SK-N-SH (cell line): ENCODE measurements around the gene KCNN3. TPM values are rescaled to one million over a fixed set of nuclear protein-coding genes. Genes with fewer than 3 reads are reported as not detected.

Source experiments
- CTCF ChIA-PET: fragments of 300-600, 350-600 bp; formaldehyde crosslinking; extraction: SDS; loops from one replicate; lab custom pipeline; 2021; lab: Yijun Ruan, JAX
- POLR2A ChIA-PET: fragments of 350-600 bp; sonication (Branson Sonifier 250); formaldehyde crosslinking; extraction: SDS; loops from one replicate; lab custom pipeline; 2020; ENCODE audit warnings: antibody characterized with exemption, inconsistent platforms; lab: Yijun Ruan, JAX
- DNase-seq: peaks from one replicate; pipeline ENCODE4 v3.0.0; 2012
- H2AFZ ChIP-seq: fragments of 200-600 bp; sonication (generic); 2 replicates; pipeline ENCODE4 v1.8.1; 2016; ENCODE audit warnings: antibody characterized with exemption, mild to moderate bottlenecking, low read depth
- H3F3A ChIP-seq: fragments of 200-600 bp; sonication (generic); replicated peaks from 2 replicates; pipeline ENCODE3; 2016; ENCODE audit warnings: antibody characterized with exemption, mild to moderate bottlenecking; ENCODE audit not compliant: insufficient read depth
- H3K27ac ChIP-seq, 2 experiments: fragments of 200-500 bp in 1 of 2; fragments of 200-600 bp in 1 of 2; sonication (Bioruptor generic) in 1 of 2; sonication (generic), shearing (Covaris generic) in 1 of 2; 2 replicates each; pipeline versions ENCODE4 v1.5.1 to v1.6.1; 2014 to 2016; ENCODE audit warnings: low read depth in 2 of 2, inconsistent platforms in 1 of 2, low read length in 1 of 2, mild to moderate bottlenecking in 1 of 2, mixed read lengths in 1 of 2
- H3K27me3 ChIP-seq: fragments of 200-600 bp; sonication (generic), shearing (Covaris generic); 2 replicates; pipeline ENCODE4 v1.6.1; 2016; ENCODE audit warnings: mixed run types; ENCODE audit not compliant: insufficient read depth
- H3K36me3 ChIP-seq, 2 experiments: fragments of 200-500 bp in 1 of 2; fragments of 200-600 bp in 1 of 2; sonication (Bioruptor generic) in 1 of 2; sonication (generic) in 1 of 2; replicated peaks in 1 of 2; 2 replicates each; pipeline versions ENCODE3 to v1.5.1; 2014 to 2016; ENCODE audit warnings: low read length in 1 of 2, mild to moderate bottlenecking in 1 of 2; ENCODE audit not compliant: insufficient read depth in 2 of 2, control insufficient read depth in 1 of 2
- H3K4me1 ChIP-seq, 2 experiments: fragments of 200-500 bp in 1 of 2; fragments of 200-600 bp in 1 of 2; sonication (Bioruptor generic) in 1 of 2; sonication (generic), shearing (Covaris generic) in 1 of 2; 2 replicates each; pipeline versions ENCODE4 v1.5.1 to v1.6.1; 2014 to 2016; ENCODE audit warnings: low read depth in 1 of 2, low read length in 1 of 2, mixed run types in 1 of 2; ENCODE audit not compliant: insufficient read depth in 2 of 2, control insufficient read depth in 1 of 2
- H3K4me2 ChIP-seq: fragments of 200-600 bp; sonication (generic), shearing (Covaris generic); 2 replicates; pipeline ENCODE4 v1.6.1; 2017; ENCODE audit warnings: mixed run types
- H3K4me3 ChIP-seq, 2 experiments: fragments of 200-500 bp in 1 of 2; fragments of 200-600 bp in 1 of 2; sonication (Bioruptor generic) in 1 of 2; sonication (generic), shearing (Covaris generic) in 1 of 2; 2 replicates each; pipeline versions ENCODE4 v1.5.1 to v1.8.1; 2014 to 2016; ENCODE audit warnings: low read depth in 2 of 2, inconsistent platforms in 1 of 2, low read length in 1 of 2, mild to moderate bottlenecking in 1 of 2, mixed read lengths in 1 of 2, moderate library complexity in 1 of 2
- H3K79me2 ChIP-seq: fragments of 200-600 bp; sonication (generic); 2 replicates; pipeline ENCODE4 v1.8.1; 2017; ENCODE audit warnings: mild to moderate bottlenecking; ENCODE audit not compliant: insufficient read depth
- H3K9ac ChIP-seq: fragments of 200-600 bp; sonication (generic); 2 replicates; pipeline ENCODE4 v1.6.1; 2017; ENCODE audit warnings: mixed run types
- H3K9me2 ChIP-seq: fragments of 200-600 bp; sonication (generic); 2 replicates; pipeline ENCODE4 v1.6.1; 2017; ENCODE audit warnings: mixed run types
- H3K9me3 ChIP-seq: fragments of 200-600 bp; sonication (generic); 2 replicates; pipeline ENCODE4 v1.6.1; 2017; ENCODE audit warnings: mixed run types, mild to moderate bottlenecking, moderate library complexity
- H4K20me1 ChIP-seq: fragments of 200-600 bp; sonication (generic); 2 replicates; pipeline ENCODE4 v1.6.1; 2017; ENCODE audit warnings: mild to moderate bottlenecking, mixed run types; ENCODE audit not compliant: insufficient read depth
- CHD2 ChIP-seq: fragments of 150-350 bp; IDR thresholded peaks from 2 replicates; pipeline ENCODE4 v1.6.1; 2018; ENCODE audit warnings: low read length; ENCODE audit not compliant: partially characterized antibody
- CTCF ChIP-seq: fragments of 200-600 bp; sonication (generic); IDR thresholded peaks from 2 replicates; pipeline ENCODE4 v1.6.1; 2017; ENCODE audit warnings: antibody characterized with exemption, mild to moderate bottlenecking, moderate library complexity
- EZH2phosphoT487 ChIP-seq: fragments of 200-600 bp; sonication (generic); IDR thresholded peaks from 2 replicates; pipeline ENCODE4 v1.6.1; 2017; ENCODE audit warnings: low read depth, mixed run types, mild to moderate bottlenecking, antibody characterized with exemption, moderate library complexity, borderline replicate concordance
- GATA2 ChIP-seq: sonication (generic); formaldehyde crosslinking; IDR thresholded peaks from 2 replicates; pipeline ENCODE4 v1.5.0; 2020; ENCODE audit warnings: mild to moderate bottlenecking, missing genetic modification reagents
- MXI1 ChIP-seq: IDR thresholded peaks from 2 replicates; pipeline ENCODE4 v1.6.1; 2012; ENCODE audit warnings: mild to moderate bottlenecking, low read depth, low read length, improper control_type of control experiment
- POLR2AphosphoS5 ChIP-seq: IDR thresholded peaks from 2 replicates; pipeline ENCODE4 v1.6.1; 2012; ENCODE audit warnings: low read depth, low read length
- RCOR1 ChIP-seq: fragments of 150-350 bp; IDR thresholded peaks from 2 replicates; pipeline ENCODE4 v1.6.1; 2017; ENCODE audit warnings: antibody characterized with exemption, low read length
- REST ChIP-seq: IDR thresholded peaks from 2 replicates; pipeline ENCODE4 v1.6.1; 2012; ENCODE audit warnings: mild to moderate bottlenecking, low read depth, low read length, moderate library complexity
- RXRA ChIP-seq: IDR thresholded peaks from 2 replicates; pipeline ENCODE4 v1.4.0; 2012; ENCODE audit warnings: low read depth, mild to moderate bottlenecking, borderline replicate concordance
- SIN3A ChIP-seq: IDR thresholded peaks from 2 replicates; pipeline ENCODE4 v1.6.1; 2012; ENCODE audit warnings: low read depth, mild to moderate bottlenecking, low read length, moderate library complexity, borderline replicate concordance
- SMC3 ChIP-seq: IDR thresholded peaks from 2 replicates; pipeline ENCODE4 v1.6.1; 2012; ENCODE audit warnings: low read depth, low read length, improper control_type of control experiment
- USF2 ChIP-seq: fragments of 150-350 bp; IDR thresholded peaks from 2 replicates; pipeline ENCODE4 v1.6.1; 2017; ENCODE audit warnings: antibody characterized with exemption, low read length, low read depth, borderline replicate concordance
- WGBS: methylation state at CpG from one replicate; pipeline ENCODE4 v1.1.6; 2017; ENCODE audit warnings: low lambda C conversion rate; 5-methylcytosine and 5-hydroxymethylcytosine counted together
- polyA plus RNA-seq, 3 experiments: library from polyadenylated mRNA; depleted of rRNA; stranded (reverse); fragments of >200 nt; gene quantifications; 2 replicates each; pipeline ENCODE4 v1.2.3, GENCODE V29; 2012
- TF ChIP-seq, protein P1 (sequence below): IDR thresholded peaks from 2 replicates; pipeline ENCODE4 v1.4.0; 2012; ENCODE audit warnings: low read depth, borderline replicate concordance

The KCNN3 gene
- 0.10 and 0.16 TPM in 2 replicates for polyA plus RNA-seq (2012; rRNA removed)
- 0.09 and 0.13 TPM in 2 replicates for polyA plus RNA-seq (2012; cell fraction: cytosol; rRNA removed)
- polyA plus RNA-seq (2012; cell fraction: nucleus; rRNA removed), result 0.25 and 0.49 TPM in 2 replicates

- DNase-seq, result peak; percentile 96
- no peak within 1 kb of the TSS; a peak in 1 of 4 replicates for H3K27ac ChIP-seq
- peaks cover 14 to 40% of the 10 kb centered on the region in 2 experiments for H3K4me1 ChIP-seq
- H3K27me3 ChIP-seq, result peaks cover 8% of the 10 kb centered on the region; the same call in 1 of the 2 replicates
- WGBS, result 0% methylated on average over 12 of the region's 17 CpGs
- TF ChIP-seq POLR2AphosphoS5, result peak; percentile 50; the same call in 1 of the 2 replicates
- TF ChIP-seq CHD2, result peak; percentile 15
- peak; percentile 32; the same call in 1 of the 2 replicates for TF ChIP-seq MXI1
- peak; percentile 31; the same call in 1 of the 2 replicates for TF ChIP-seq SIN3A
- no peak for TF ChIP-seq RCOR1
- no peak for TF ChIP-seq GATA2
- no peak for TF ChIP-seq EZH2phosphoT487
- TF ChIP-seq, all 33 proteins: peak for 4
- no peaks in the 10 kb centered on the region for H3K36me3 ChIP-seq
- H3K9me3 ChIP-seq, result no peaks in the 10 kb centered on the region
- ChIA-PET POLR2A (no interaction called here), CTCF (interaction anchor here (0.8 to 6.2 kb wide), 12 partner anchors 9 to 311 kb away, joined by 3 to 58 read pairs (median 4); no protein-coding TSS in a partner anchor)
- peak within 1 kb of the TSS; percentile 37 to 59 for H3K4me3 ChIP-seq
- H4K20me1 ChIP-seq, result no peaks in the 10 kb centered on the region
- H3K4me2 ChIP-seq, result peak within 1 kb of the TSS; percentile 94
- peak within 1 kb of the TSS; percentile 86 for H2AFZ ChIP-seq
- no peaks in the 10 kb centered on the region for H3K79me2 ChIP-seq
- H3K9me2 ChIP-seq, result no peaks in the 10 kb centered on the region
- peak within 1 kb of the TSS; percentile 41; the same call in 1 of the 2 replicates for H3K9ac ChIP-seq
- peaks cover 4% of the 10 kb centered on the region for H3F3A ChIP-seq
Measured at GRCh38 chr1:154870115-154870571, at the start of gene KCNN3. KCNN3 (minus strand) TSS chr1:154870281; CDS start chr1:154869964, 317 bp downstream.

GRCh38 chr1:154913273-154913672 lies 43.2 kb upstream of the KCNN3 start:
- Histone ChIP-seq H3K27ac (no peak overlapping the region), H3K9me3 (no peaks in the 10 kb centered on the region), H3K9ac (no peak overlapping the region), H3K4me3 (no peak overlapping the region), H3K9me2 (no peaks in the 10 kb centered on the region), H3F3A (no peaks in the 10 kb centered on the region), H3K4me2 (no peak overlapping the region), H3K36me3 (no peaks in the 10 kb centered on the region), H4K20me1 (no peaks in the 10 kb centered on the region), H2AFZ (no peak overlapping the region), H3K79me2 (no peaks in the 10 kb centered on the region), H3K27me3 (no peaks in the 10 kb centered on the region), H3K4me1 (no peaks in the 10 kb centered on the region)
- no peak for DNase-seq
- no peak for TF ChIP-seq RXRA
- TF ChIP-seq, protein P1, sequence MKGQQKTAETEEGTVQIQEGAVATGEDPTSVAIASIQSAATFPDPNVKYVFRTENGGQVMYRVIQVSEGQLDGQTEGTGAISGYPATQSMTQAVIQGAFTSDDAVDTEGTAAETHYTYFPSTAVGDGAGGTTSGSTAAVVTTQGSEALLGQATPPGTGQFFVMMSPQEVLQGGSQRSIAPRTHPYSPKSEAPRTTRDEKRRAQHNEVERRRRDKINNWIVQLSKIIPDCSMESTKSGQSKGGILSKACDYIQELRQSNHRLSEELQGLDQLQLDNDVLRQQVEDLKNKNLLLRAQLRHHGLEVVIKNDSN, result no peak
- no peak for TF ChIP-seq REST
- TF ChIP-seq CTCF, result no peak
- no peak for TF ChIP-seq SMC3
- TF ChIP-seq USF2, result no peak
- WGBS, result 83% methylated on average over 3 of the region's 3 CpGs
- ChIA-PET CTCF (interaction anchor here (0.6 to 1.6 kb wide), 4 partner anchors 23 to 434 kb away, joined by 3 to 4 read pairs (median 4); partner anchors contain the start of gene PMVK), POLR2A (no interaction called here)
